Subcutaneous adipose tissue (tissue), 4 donors: ENCODE measurements around the gene PIK3C2A. TPM values are rescaled to one million over a fixed set of nuclear protein-coding genes. Genes with fewer than 3 reads are reported as not detected.

ENCODE experiments used
- total RNA-seq, 4 donors: library from RNA; depleted of rRNA; stranded (reverse); fragments of >200 nt; gene quantifications; one replicate each; pipeline ENCODE4 v1.1.0, GENCODE V29; 2016
- TF ChIP-seq, protein P1 (sequence below): fragments of 450-650 bp; IDR thresholded peaks from one replicate; pipeline ENCODE4 v1.5.1; 2016; ENCODE audit warnings: low read depth, mild to moderate bottlenecking, control low read depth, antibody characterized with exemption, moderate library complexity

The PIK3C2A gene
- 10 to 100 TPM; 60.7 to 97.8 (median 83.4) TPM for total RNA-seq

- TF ChIP-seq, protein P1, sequence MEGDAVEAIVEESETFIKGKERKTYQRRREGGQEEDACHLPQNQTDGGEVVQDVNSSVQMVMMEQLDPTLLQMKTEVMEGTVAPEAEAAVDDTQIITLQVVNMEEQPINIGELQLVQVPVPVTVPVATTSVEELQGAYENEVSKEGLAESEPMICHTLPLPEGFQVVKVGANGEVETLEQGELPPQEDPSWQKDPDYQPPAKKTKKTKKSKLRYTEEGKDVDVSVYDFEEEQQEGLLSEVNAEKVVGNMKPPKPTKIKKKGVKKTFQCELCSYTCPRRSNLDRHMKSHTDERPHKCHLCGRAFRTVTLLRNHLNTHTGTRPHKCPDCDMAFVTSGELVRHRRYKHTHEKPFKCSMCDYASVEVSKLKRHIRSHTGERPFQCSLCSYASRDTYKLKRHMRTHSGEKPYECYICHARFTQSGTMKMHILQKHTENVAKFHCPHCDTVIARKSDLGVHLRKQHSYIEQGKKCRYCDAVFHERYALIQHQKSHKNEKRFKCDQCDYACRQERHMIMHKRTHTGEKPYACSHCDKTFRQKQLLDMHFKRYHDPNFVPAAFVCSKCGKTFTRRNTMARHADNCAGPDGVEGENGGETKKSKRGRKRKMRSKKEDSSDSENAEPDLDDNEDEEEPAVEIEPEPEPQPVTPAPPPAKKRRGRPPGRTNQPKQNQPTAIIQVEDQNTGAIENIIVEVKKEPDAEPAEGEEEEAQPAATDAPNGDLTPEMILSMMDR = no peak
These were observed at the start of gene PIK3C2A for GRCh38 chr11:17207317-17208256. TSS of gene PIK3C2A (minus strand) at chr11:17207986. CDS start at chr11:17169741, 38,245 bp downstream.

DNA sequence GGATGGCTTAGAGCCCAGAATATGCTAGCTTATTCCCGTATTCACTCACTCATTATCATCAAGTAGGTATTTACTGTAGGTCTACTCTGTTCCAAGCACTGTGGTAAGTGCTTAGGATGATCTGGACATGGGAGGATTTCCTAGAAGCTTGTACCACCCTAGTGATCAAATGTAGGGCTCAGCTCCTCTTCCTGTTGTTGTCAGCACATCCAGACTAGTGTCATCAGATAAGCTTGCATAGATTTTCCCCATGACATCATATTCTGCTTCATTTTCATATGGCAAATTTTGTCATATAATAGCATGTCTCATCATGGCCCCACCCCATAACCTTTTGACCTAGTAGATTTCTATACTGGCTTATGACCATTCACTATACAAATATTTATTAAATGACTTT lies 49.4 kb upstream of the PIK3C2A start:
- TF ChIP-seq, protein P1 = no peak

DNA sequence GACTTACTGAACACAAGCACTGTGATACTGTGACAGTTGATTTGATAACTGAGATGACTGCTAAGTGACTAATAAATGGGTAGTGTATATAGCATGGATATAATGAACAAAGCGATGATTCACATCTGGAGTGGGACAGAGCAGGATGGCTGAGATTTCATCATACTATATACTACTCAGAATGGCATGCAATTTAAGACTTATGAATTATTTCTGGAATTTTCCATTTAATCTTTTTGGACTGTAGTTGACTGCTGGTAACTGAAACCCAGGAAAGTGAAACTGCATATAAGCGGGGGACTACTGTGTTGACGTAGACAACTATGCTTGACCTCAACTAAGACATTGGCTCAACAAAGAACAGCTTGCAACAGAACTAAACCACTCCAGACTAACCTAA lies 48.7 kb upstream of the PIK3C2A start:
- TF ChIP-seq, protein P1 = no peak

DNA sequence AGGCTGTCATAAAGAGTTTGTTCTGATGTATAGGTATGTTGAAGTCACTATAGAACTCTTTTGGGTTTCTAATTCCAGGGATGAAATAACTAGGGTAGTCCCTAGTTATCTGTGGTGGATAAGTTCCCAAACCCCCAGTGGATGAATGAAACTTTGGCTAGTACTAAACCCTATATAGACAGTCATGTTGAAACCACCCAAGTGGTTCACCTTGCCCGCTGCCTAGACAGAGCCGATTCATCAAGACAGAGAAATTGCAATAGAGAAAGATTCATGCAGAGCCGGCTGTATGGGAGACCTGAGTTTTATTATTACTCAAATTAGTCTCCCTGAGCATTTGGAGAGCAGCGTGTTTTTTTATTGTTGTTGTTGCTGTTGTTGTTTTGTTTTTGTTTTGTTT lies 44.9 kb upstream of the PIK3C2A start:
- TF ChIP-seq, protein P1 = no peak

GRCh38 chr11:17250561-17251350 lies 43.0 kb upstream of the PIK3C2A start:
- TF ChIP-seq, protein P1 = no peak

DNA sequence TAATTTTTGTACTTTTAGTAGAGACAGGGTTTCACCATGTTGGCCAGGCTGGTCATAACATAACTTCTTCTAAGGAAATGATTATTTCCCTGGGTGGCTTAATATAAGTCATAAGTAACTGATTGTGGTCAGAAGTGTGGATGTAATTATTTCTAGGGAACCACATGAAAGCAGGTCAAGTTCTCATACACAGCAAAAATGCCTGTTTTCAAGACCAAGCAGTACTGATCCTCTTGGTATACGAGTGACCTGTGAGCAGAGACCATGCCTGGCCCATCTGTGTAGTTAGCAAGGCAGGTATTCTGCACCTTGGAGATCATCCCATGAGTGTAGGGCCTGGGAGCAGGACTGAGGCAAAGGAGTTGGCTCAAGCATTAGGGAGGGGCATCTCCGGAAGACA lies 36.3 kb upstream of the PIK3C2A start:
- TF ChIP-seq, protein P1 = no peak

- TF ChIP-seq, protein P1 = no peak
These were observed 33.0 kb upstream of the PIK3C2A start for GRCh38 chr11:17240780-17241179.
